ENCODE data around the gene SBSN. TPM values are rescaled to one million over a fixed set of nuclear protein-coding genes. Genes with fewer than 3 reads are reported as not detected.

The SBSN gene
- total and polyA plus RNA-seq, 9 of the 15 experiments (the other 6 are each of a cell fraction or from before 2014, with no cell fraction given): 0.05 TPM; not detected in 8

GRCh38 chr19:35555301-35556005 lies 27.3 kb upstream of the SBSN start (continued):
- TF ChIP-seq BCLAF1 (IDR thresholded peaks at IDR 0.05; ENCODE audit: borderline replicate concordance in 1 of 2, control insufficient read depth in 1 of 2, low read depth in 2 of 2, low read length in 1 of 2): no peak
- peak; percentile 83 for TF ChIP-seq ZNF263 (CRISPR knock-in tag; IDR thresholded peaks at IDR 0.05; ENCODE audit: borderline replicate concordance)
- TF ChIP-seq NRF1 (conservative IDR thresholded peaks at IDR 0.05 in 1 of 2, IDR thresholded peaks at IDR 0.05 in 1 of 2): no peak
- no peak for TF ChIP-seq TEAD4 (IDR thresholded peaks at IDR 0.05; ENCODE audit: low read length)
- TF ChIP-seq TEAD4 (CRISPR knock-in tag; IDR thresholded peaks at IDR 0.05; ENCODE audit: borderline replicate concordance): no peak
- no peak for TF ChIP-seq CAMTA2 (CRISPR knock-in tag; conservative IDR thresholded peaks at IDR 0.05)
- TF ChIP-seq TGIF2 (CRISPR knock-in tag; IDR thresholded peaks at IDR 0.05): no peak
- no peak for TF ChIP-seq ZNF311 (CRISPR knock-in tag; IDR thresholded peaks at IDR 0.05)
- TF ChIP-seq KDM4B (IDR thresholded peaks at IDR 0.05; ENCODE audit: borderline replicate concordance in 2 of 2, low read depth in 1 of 2): no peak
- no peak for TF ChIP-seq KLF1 (tag; IDR thresholded peaks at IDR 0.05)
- TF ChIP-seq ZNF445 (CRISPR knock-in tag; IDR thresholded peaks at IDR 0.05; ENCODE audit: low read depth): no peak
- TF ChIP-seq REST (IDR thresholded peaks at IDR 0.05; ENCODE audit: borderline replicate concordance): peak; percentile 41; the same call in 1 of the 2 replicates
- no peak for TF ChIP-seq REST (CRISPR knock-in tag; IDR thresholded peaks at IDR 0.05; ENCODE audit: low read depth)
- TF ChIP-seq NUFIP1 (IDR thresholded peaks at IDR 0.05; ENCODE audit: partially characterized antibody): no peak
- no peak for TF ChIP-seq PCBP1 (IDR thresholded peaks at IDR 0.05; ENCODE audit: low read depth, low read length, poor library complexity, severe bottlenecking)

Measured in K562 (cell line).